GM23338 (cell line): ENCODE measurements around the gene HIPK1. TPM values are rescaled to one million over a fixed set of nuclear protein-coding genes. Genes with fewer than 3 reads are reported as not detected.

Source experiments
- ATAC-seq: fragments of 200-7000 bp; cut with Tn5 transposase; 3 replicates; pipeline ENCODE4 v1.9.1; 2020
- DNase-seq: peaks from one replicate; pipeline ENCODE4 v3.0.0-alpha.2; 2015; ENCODE audit warnings: low spot score
- H2AFZ ChIP-seq: fragments of 200-600 bp; sonication (generic); 2 replicates; pipeline ENCODE4 v1.8.0; 2016; ENCODE audit warnings: antibody characterized with exemption, mild to moderate bottlenecking, moderate library complexity
- H3F3A ChIP-seq: fragments of 200-600 bp; sonication (generic); replicated peaks from 2 replicates; pipeline ENCODE4 v1.8.0; 2017; ENCODE audit warnings: antibody characterized with exemption, mixed run types, low read depth
- H3K27ac ChIP-seq: fragments of 200-600 bp; sonication (generic); 2 replicates; pipeline ENCODE4 v1.6.1; 2016; ENCODE audit warnings: low read depth
- H3K27me3 ChIP-seq: fragments of 200-600 bp; sonication (generic); 2 replicates; pipeline ENCODE4 v1.8.0; 2016; ENCODE audit warnings: mild to moderate bottlenecking, mixed run types, moderate library complexity; ENCODE audit not compliant: insufficient read depth
- H3K36me3 ChIP-seq: fragments of 200-600 bp; sonication (generic); 2 replicates; pipeline ENCODE4 v1.8.0; 2016; ENCODE audit warnings: mild to moderate bottlenecking; ENCODE audit not compliant: insufficient read depth
- H3K4me1 ChIP-seq: fragments of 200-600 bp; sonication (generic); 2 replicates; pipeline ENCODE4 v1.8.0; 2016; ENCODE audit warnings: mild to moderate bottlenecking, moderate library complexity; ENCODE audit not compliant: insufficient read depth
- H3K4me2 ChIP-seq: fragments of 200-600 bp; sonication (generic); 2 replicates; pipeline ENCODE4 v1.7.1; 2017; ENCODE audit warnings: mixed run types
- H3K4me3 ChIP-seq: fragments of 200-600 bp; sonication (generic); 2 replicates; pipeline ENCODE4 v1.6.1; 2016; ENCODE audit warnings: mixed run types
- H3K79me2 ChIP-seq: fragments of 200-600 bp; sonication (generic); replicated peaks from 2 replicates; pipeline ENCODE4 v1.8.0; 2017; ENCODE audit warnings: mild to moderate bottlenecking; ENCODE audit not compliant: insufficient read depth
- H3K9me2 ChIP-seq: fragments of 200-600 bp; sonication (generic); 2 replicates; pipeline ENCODE4 v1.8.0; 2017; ENCODE audit not compliant: insufficient read depth
- H4K20me1 ChIP-seq: fragments of 200-600 bp; sonication (generic); replicated peaks from 2 replicates; pipeline ENCODE4 v1.8.0; 2017; ENCODE audit warnings: mild to moderate bottlenecking; ENCODE audit not compliant: insufficient read depth
- H3K27ac Mint-ChIP-seq: 2 replicates; pipeline ENCODE4 v1.8.0; 2020; ENCODE audit warnings: inconsistent platforms, mild to moderate bottlenecking, moderate library complexity, mixed read lengths
- H3K27me3 Mint-ChIP-seq: 3 replicates; pipeline ENCODE4 v1.8.0; 2022; ENCODE audit warnings: low read depth, mild to moderate bottlenecking, moderate library complexity, mixed read lengths, inconsistent platforms; ENCODE audit not compliant: insufficient read depth, poor library complexity
- H3K36me3 Mint-ChIP-seq: 3 replicates; pipeline ENCODE4 v1.8.0; 2021; ENCODE audit warnings: low read depth, mild to moderate bottlenecking, inconsistent platforms, moderate library complexity, mixed read lengths
- H3K4me1 Mint-ChIP-seq: 3 replicates; pipeline ENCODE4 v1.8.0; 2020; ENCODE audit warnings: mild to moderate bottlenecking, inconsistent platforms, mixed read lengths
- H3K4me3 Mint-ChIP-seq: 3 replicates; pipeline ENCODE4 v1.8.0; 2021; ENCODE audit warnings: moderate library complexity, mild to moderate bottlenecking, inconsistent platforms, mixed read lengths
- H3K9me3 Mint-ChIP-seq: 3 replicates; pipeline ENCODE4 v1.8.0; 2020; ENCODE audit warnings: moderate library complexity, mild to moderate bottlenecking, inconsistent platforms, mixed read lengths
- CREB1 ChIP-seq: fragments of 250-450 bp; sonication (Bioruptor Pico); IDR thresholded peaks from 2 replicates; pipeline ENCODE4 v1.5.0; 2020; ENCODE audit warnings: low read depth, mild to moderate bottlenecking, moderate library complexity
- EZH2 ChIP-seq: fragments of 200-600 bp; sonication (generic); IDR thresholded peaks from one replicate; pipeline ENCODE4 v1.8.0; 2017; ENCODE audit warnings: antibody characterized with exemption, mild to moderate bottlenecking, low read depth; ENCODE audit not compliant: unreplicated experiment
- EZH2phosphoT487 ChIP-seq: fragments of 200-600 bp; sonication (generic); IDR thresholded peaks from one replicate; pipeline ENCODE4 v1.8.1; 2018; ENCODE audit warnings: antibody characterized with exemption; ENCODE audit not compliant: unreplicated experiment
- JUNB ChIP-seq: IDR thresholded peaks from one replicate; pipeline ENCODE4 v1.6.1; 2016; ENCODE audit warnings: antibody characterized with exemption; ENCODE audit not compliant: unreplicated experiment
- POLR2AphosphoS5 ChIP-seq: IDR thresholded peaks from 2 replicates; pipeline ENCODE4 v1.6.1; 2016; ENCODE audit warnings: antibody characterized with exemption, low read depth
- STAT1 ChIP-seq: IDR thresholded peaks from one replicate; pipeline ENCODE4 v1.6.1; 2016; ENCODE audit warnings: antibody characterized with exemption; ENCODE audit not compliant: unreplicated experiment
- ZNF114 ChIP-seq: fragments of 250-450 bp; sonication (Bioruptor Pico); IDR thresholded peaks from 2 replicates; pipeline ENCODE4 v1.5.0; 2020; ENCODE audit warnings: mild to moderate bottlenecking, moderate library complexity
- polyA plus RNA-seq: library from polyadenylated mRNA; unstranded; fragments of >200 nt; fragmentation: Nextera tagmentation; extraction: Ambion mirVana; gene quantifications from 2 replicates; pipeline ENCODE4 v1.2.1, GENCODE V29; 2016
- total RNA-seq: library from RNA; depleted of rRNA; stranded (reverse); fragments of >200 nt; shearing (Covaris generic); gene quantifications from 2 replicates; pipeline ENCODE4 v1.2.3, GENCODE V29; 2014
- TF ChIP-seq, protein P1 (sequence below): fragments of 250-450 bp; sonication (Bioruptor Pico); IDR thresholded peaks from 2 replicates; pipeline ENCODE4 v1.5.0; 2020; ENCODE audit warnings: mild to moderate bottlenecking, moderate library complexity
- TF ChIP-seq, protein P2 (sequence below): IDR thresholded peaks from 2 replicates; pipeline ENCODE4 v1.6.1; 2016; ENCODE audit warnings: antibody characterized with exemption

HIPK1 gene
- total and polyA plus RNA-seq, 2 experiments from 2014 or later, result 14.3 to 47.5 TPM

GRCh38 chr1:113987259-113987658 lies 58.1 kb downstream of the HIPK1 start:
- H4K20me1 ChIP-seq, result no peaks in the 10 kb centered on the region
- H3K27me3 Mint-ChIP-seq, result peaks cover 12% of the 10 kb centered on the region
- H2AFZ ChIP-seq, result no peak overlapping the region
- H3K9me2 ChIP-seq, result 0 out of 2 replicates have a peak, but pooled peaks cover 13% of the 10 kb centered on the region
- no peak overlapping the region for H3K4me2 ChIP-seq
- H3K36me3 ChIP-seq, result peaks cover 3% of the 10 kb centered on the region; the same call in 1 of the 2 replicates
- H3K9me3 Mint-ChIP-seq, result peaks cover 44% of the 10 kb centered on the region
- H3K4me1 ChIP-seq, result peaks cover 11% of the 10 kb centered on the region; the same call in 1 of the 2 replicates
- 0 out of 2 replicates have a peak, but pooled peaks cover 5% of the 10 kb centered on the region for H3F3A ChIP-seq
- no peak for TF ChIP-seq CREB1 (CRISPR knock-in tag)
- no peak for TF ChIP-seq STAT1
- TF ChIP-seq, protein P1, sequence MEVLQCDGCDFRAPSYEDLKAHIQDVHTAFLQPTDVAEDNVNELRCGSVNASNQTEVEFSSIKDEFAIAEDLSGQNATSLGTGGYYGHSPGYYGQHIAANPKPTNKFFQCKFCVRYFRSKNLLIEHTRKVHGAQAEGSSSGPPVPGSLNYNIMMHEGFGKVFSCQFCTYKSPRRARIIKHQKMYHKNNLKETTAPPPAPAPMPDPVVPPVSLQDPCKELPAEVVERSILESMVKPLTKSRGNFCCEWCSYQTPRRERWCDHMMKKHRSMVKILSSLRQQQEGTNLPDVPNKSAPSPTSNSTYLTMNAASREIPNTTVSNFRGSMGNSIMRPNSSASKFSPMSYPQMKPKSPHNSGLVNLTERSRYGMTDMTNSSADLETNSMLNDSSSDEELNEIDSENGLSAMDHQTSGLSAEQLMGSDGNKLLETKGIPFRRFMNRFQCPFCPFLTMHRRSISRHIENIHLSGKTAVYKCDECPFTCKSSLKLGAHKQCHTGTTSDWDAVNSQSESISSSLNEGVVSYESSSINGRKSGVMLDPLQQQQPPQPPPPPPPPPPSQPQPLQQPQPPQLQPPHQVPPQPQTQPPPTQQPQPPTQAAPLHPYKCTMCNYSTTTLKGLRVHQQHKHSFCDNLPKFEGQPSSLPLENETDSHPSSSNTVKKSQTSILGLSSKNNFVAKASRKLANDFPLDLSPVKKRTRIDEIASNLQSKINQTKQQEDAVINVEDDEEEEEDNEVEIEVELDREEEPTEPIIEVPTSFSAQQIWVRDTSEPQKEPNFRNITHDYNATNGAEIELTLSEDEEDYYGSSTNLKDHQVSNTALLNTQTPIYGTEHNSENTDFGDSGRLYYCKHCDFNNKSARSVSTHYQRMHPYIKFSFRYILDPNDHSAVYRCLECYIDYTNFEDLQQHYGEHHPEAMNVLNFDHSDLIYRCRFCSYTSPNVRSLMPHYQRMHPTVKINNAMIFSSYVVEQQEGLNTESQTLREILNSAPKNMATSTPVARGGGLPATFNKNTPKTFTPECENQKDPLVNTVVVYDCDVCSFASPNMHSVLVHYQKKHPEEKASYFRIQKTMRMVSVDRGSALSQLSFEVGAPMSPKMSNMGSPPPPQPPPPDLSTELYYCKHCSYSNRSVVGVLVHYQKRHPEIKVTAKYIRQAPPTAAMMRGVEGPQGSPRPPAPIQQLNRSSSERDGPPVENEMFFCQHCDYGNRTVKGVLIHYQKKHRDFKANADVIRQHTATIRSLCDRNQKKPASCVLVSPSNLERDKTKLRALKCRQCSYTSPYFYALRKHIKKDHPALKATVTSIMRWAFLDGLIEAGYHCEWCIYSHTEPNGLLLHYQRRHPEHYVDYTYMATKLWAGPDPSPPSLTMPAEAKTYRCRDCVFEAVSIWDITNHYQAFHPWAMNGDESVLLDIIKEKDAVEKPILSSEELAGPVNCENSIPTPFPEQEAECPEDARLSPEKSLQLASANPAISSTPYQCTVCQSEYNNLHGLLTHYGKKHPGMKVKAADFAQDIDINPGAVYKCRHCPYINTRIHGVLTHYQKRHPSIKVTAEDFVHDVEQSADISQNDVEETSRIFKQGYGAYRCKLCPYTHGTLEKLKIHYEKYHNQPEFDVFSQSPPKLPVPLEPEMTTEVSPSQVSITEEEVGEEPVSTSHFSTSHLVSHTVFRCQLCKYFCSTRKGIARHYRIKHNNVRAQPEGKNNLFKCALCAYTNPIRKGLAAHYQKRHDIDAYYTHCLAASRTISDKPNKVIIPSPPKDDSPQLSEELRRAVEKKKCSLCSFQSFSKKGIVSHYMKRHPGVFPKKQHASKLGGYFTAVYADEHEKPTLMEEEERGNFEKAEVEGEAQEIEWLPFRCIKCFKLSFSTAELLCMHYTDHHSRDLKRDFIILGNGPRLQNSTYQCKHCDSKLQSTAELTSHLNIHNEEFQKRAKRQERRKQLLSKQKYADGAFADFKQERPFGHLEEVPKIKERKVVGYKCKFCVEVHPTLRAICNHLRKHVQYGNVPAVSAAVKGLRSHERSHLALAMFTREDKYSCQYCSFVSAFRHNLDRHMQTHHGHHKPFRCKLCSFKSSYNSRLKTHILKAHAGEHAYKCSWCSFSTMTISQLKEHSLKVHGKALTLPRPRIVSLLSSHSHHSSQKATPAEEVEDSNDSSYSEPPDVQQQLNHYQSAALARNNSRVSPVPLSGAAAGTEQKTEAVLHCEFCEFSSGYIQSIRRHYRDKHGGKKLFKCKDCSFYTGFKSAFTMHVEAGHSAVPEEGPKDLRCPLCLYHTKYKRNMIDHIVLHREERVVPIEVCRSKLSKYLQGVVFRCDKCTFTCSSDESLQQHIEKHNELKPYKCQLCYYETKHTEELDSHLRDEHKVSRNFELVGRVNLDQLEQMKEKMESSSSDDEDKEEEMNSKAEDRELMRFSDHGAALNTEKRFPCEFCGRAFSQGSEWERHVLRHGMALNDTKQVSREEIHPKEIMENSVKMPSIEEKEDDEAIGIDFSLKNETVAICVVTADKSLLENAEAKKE (CRISPR knock-in tag), result no peak
- TF ChIP-seq JUNB, result no peak
- no peak for TF ChIP-seq EZH2phosphoT487
- no peak for TF ChIP-seq ZNF114 (CRISPR knock-in tag)
- TF ChIP-seq POLR2AphosphoS5, result no peak
- no peak for TF ChIP-seq EZH2
- TF ChIP-seq, protein P2, sequence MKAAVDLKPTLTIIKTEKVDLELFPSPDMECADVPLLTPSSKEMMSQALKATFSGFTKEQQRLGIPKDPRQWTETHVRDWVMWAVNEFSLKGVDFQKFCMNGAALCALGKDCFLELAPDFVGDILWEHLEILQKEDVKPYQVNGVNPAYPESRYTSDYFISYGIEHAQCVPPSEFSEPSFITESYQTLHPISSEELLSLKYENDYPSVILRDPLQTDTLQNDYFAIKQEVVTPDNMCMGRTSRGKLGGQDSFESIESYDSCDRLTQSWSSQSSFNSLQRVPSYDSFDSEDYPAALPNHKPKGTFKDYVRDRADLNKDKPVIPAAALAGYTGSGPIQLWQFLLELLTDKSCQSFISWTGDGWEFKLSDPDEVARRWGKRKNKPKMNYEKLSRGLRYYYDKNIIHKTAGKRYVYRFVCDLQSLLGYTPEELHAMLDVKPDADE, result no peak
- ATAC-seq (no peak), DNase-seq (no peak)
- H3K27me3 ChIP-seq, result no peaks in the 10 kb centered on the region
- no peak overlapping the region for H3K27ac Mint-ChIP-seq
- H3K4me3 ChIP-seq, result no peak overlapping the region
- peaks cover 19% of the 10 kb centered on the region for H3K4me1 Mint-ChIP-seq
- H3K36me3 Mint-ChIP-seq, result peaks cover 45% of the 10 kb centered on the region
- no peak overlapping the region for H3K27ac ChIP-seq
- H3K79me2 ChIP-seq, result no peaks in the 10 kb centered on the region
- no peak overlapping the region for H3K4me3 Mint-ChIP-seq
